ENCODE results near the gene STK39.

DNA sequence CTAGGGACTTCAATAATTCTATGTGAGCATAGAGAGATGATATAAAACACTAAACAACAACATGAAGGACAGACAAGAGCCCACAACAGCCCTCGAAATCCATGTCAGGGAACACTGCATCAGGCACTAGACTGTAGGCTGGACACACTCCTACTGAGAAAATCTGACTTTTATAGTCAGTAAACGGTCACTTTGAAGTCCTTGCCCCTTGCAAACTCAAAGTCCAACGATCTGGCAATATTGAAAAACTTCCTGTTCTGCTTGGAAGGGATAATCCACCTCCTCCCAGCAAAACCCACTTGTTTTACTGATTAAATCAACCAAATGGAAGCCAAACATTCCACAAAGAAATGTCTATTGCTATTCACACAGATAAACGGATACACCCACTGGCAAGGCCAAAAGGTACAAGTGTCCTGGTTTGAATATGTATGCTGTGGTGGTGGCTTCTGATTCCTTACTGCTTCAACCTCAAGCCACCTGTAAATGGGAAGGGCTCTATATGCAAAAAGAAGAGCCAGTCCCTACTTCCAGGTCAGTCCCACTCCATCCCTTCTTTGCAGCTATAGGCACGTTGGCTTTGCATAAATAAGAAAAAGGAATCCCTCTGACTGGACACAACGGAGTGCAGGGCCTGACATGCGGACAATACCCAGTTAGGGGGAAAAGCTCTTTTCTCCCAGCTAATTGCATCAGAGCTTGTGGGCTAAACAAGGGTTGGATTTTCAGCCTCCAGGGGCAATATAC lies 56.6 kb downstream of the STK39 start:
- no peak for TF ChIP-seq POLR2A (IDR thresholded peaks at IDR 0.05)
- TF ChIP-seq, protein P1, sequence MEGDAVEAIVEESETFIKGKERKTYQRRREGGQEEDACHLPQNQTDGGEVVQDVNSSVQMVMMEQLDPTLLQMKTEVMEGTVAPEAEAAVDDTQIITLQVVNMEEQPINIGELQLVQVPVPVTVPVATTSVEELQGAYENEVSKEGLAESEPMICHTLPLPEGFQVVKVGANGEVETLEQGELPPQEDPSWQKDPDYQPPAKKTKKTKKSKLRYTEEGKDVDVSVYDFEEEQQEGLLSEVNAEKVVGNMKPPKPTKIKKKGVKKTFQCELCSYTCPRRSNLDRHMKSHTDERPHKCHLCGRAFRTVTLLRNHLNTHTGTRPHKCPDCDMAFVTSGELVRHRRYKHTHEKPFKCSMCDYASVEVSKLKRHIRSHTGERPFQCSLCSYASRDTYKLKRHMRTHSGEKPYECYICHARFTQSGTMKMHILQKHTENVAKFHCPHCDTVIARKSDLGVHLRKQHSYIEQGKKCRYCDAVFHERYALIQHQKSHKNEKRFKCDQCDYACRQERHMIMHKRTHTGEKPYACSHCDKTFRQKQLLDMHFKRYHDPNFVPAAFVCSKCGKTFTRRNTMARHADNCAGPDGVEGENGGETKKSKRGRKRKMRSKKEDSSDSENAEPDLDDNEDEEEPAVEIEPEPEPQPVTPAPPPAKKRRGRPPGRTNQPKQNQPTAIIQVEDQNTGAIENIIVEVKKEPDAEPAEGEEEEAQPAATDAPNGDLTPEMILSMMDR (IDR thresholded peaks at IDR 0.05): no peak
